Gastrocnemius medialis (tissue), 4 donors: ENCODE measurements around the gene C1orf56.

Experiments used
- POLR2A ChIP-seq, 2 donors: fragments of 450-650 bp; IDR thresholded peaks; one replicate each; pipeline ENCODE4 v1.6.1; 2017; ENCODE audit warnings: antibody characterized with exemption in 2 of 2, mild to moderate bottlenecking in 2 of 2, moderate library complexity in 2 of 2
- TF ChIP-seq, protein P1 (sequence below), 5 experiments: fragments of 450-650 bp in 3 of 5; fragments of 200-600 bp in 2 of 5; sonication (generic) in 2 of 5; IDR thresholded peaks in 4 of 5; conservative IDR thresholded peaks in 1 of 5; 1 replicate in 4 of 5; 2 replicates in 1 of 5; pipeline ENCODE4 v1.5.1; 2016 to 2019; ENCODE audit warnings: antibody characterized with exemption in 5 of 5, mild to moderate bottlenecking in 3 of 5, moderate library complexity in 3 of 5

- TF ChIP-seq, protein P1, sequence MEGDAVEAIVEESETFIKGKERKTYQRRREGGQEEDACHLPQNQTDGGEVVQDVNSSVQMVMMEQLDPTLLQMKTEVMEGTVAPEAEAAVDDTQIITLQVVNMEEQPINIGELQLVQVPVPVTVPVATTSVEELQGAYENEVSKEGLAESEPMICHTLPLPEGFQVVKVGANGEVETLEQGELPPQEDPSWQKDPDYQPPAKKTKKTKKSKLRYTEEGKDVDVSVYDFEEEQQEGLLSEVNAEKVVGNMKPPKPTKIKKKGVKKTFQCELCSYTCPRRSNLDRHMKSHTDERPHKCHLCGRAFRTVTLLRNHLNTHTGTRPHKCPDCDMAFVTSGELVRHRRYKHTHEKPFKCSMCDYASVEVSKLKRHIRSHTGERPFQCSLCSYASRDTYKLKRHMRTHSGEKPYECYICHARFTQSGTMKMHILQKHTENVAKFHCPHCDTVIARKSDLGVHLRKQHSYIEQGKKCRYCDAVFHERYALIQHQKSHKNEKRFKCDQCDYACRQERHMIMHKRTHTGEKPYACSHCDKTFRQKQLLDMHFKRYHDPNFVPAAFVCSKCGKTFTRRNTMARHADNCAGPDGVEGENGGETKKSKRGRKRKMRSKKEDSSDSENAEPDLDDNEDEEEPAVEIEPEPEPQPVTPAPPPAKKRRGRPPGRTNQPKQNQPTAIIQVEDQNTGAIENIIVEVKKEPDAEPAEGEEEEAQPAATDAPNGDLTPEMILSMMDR (IDR thresholded peaks at IDR 0.05 in 4 of 5, conservative IDR thresholded peaks at IDR 0.05 in 1 of 5): peak in 4 of 5 experiments; percentile 24 to 33 (median 26)
- TF ChIP-seq POLR2A (IDR thresholded peaks at IDR 0.05): peak; percentile 65 to 72
Measured at GRCh38 chr1:151008244-151009205, 39.0 kb upstream of the C1orf56 start, which contains the start of gene PRUNE1.
